H1 (cell line): ENCODE data around the gene TMEM39A. TPM values are rescaled to one million over a fixed set of nuclear protein-coding genes. Genes with fewer than 3 reads are reported as not detected.

ENCODE experiments used
- ASH2L ChIP-seq: fragments of 200-600, 300-600 bp; sonication (generic); IDR thresholded peaks from one replicate; pipeline ENCODE4 v1.7.1; 2017; ENCODE audit warnings: low read length
- ATF2 ChIP-seq: IDR thresholded peaks from 2 replicates; pipeline ENCODE4 v1.6.1; 2012; ENCODE audit warnings: low read length, inconsistent platforms
- CBX5 ChIP-seq: fragments of 300-800, 300-1000 bp; sonication (generic); IDR thresholded peaks from 2 replicates; pipeline ENCODE4 v1.7.1; 2016; ENCODE audit warnings: antibody characterized with exemption, low read length, low read depth
- EGR1 ChIP-seq: IDR thresholded peaks from 2 replicates; pipeline ENCODE4 v1.6.1; 2011; ENCODE audit warnings: low read depth, low read length, borderline replicate concordance
- EP300 ChIP-seq, 2 experiments: IDR thresholded peaks; 1 replicate in 1 of 2; 2 replicates in 1 of 2; pipeline ENCODE4 v1.6.1; 2011 to 2012; ENCODE audit warnings: low read depth in 2 of 2, low read length in 2 of 2, mild to moderate bottlenecking in 2 of 2, borderline replicate concordance in 1 of 2, inconsistent platforms in 1 of 2, moderate library complexity in 1 of 2
- EZH2 ChIP-seq: fragments of 200-600 bp; sonication (generic); IDR thresholded peaks from 2 replicates; pipeline ENCODE4 v1.7.1; 2012; ENCODE audit warnings: low read depth, mild to moderate bottlenecking, moderate library complexity, low read length, inconsistent platforms; ENCODE audit not compliant: severe bottlenecking
- GTF2F1 ChIP-seq: IDR thresholded peaks from 2 replicates; pipeline ENCODE4 v1.6.1; 2012; ENCODE audit warnings: low read depth, low read length, improper control_type of control experiment, borderline replicate concordance
- KDM5A ChIP-seq: fragments of 200-600 bp; IDR thresholded peaks from 2 replicates; pipeline ENCODE4 v1.7.1; 2012; ENCODE audit warnings: mild to moderate bottlenecking, low read length, inconsistent platforms, mixed read lengths
- MAX ChIP-seq: IDR thresholded peaks from 2 replicates; pipeline ENCODE4 v1.6.1; 2012; ENCODE audit warnings: inconsistent platforms
- NANOG ChIP-seq: IDR thresholded peaks from 2 replicates; pipeline ENCODE4 v1.6.1; 2011; ENCODE audit warnings: low read length, low read depth, mild to moderate bottlenecking, inconsistent platforms; ENCODE audit not compliant: insufficient read depth, poor library complexity, severe bottlenecking
- NRF1 ChIP-seq: IDR thresholded peaks from 2 replicates; pipeline ENCODE4 v1.6.1; 2011; ENCODE audit warnings: mild to moderate bottlenecking, low read depth, low read length, improper control_type of control experiment
- SAP30 ChIP-seq: fragments of 300-600 bp; sonication (generic); IDR thresholded peaks from 2 replicates; pipeline ENCODE4 v1.7.1; 2012; ENCODE audit warnings: low read length, moderate library complexity, mild to moderate bottlenecking, inconsistent platforms; ENCODE audit not compliant: insufficient read depth, insufficient replicate concordance
- SIX5 ChIP-seq: IDR thresholded peaks from 2 replicates; pipeline ENCODE4 v1.6.1; 2011; ENCODE audit warnings: mild to moderate bottlenecking, low read depth, low read length
- SP1 ChIP-seq: IDR thresholded peaks from 2 replicates; pipeline ENCODE4 v1.6.1; 2011; ENCODE audit warnings: low read depth, low read length
- SP2 ChIP-seq: IDR thresholded peaks from 2 replicates; pipeline ENCODE4 v1.6.1; 2012; ENCODE audit warnings: mild to moderate bottlenecking, low read length, inconsistent platforms
- TAF7 ChIP-seq: optimal IDR thresholded peaks from 2 replicates; pipeline ENCODE3; 2011; ENCODE audit warnings: low read depth, mild to moderate bottlenecking, inconsistent platforms, low read length, moderate library complexity, borderline replicate concordance
- TBP ChIP-seq: IDR thresholded peaks from 2 replicates; pipeline ENCODE4 v1.6.1; 2011; ENCODE audit warnings: low read depth, low read length, improper control_type of control experiment
- TCF12 ChIP-seq: IDR thresholded peaks from 2 replicates; pipeline ENCODE4 v1.6.1; 2011; ENCODE audit warnings: low read depth, mild to moderate bottlenecking, low read length
- polyA plus RNA-seq, 7 experiments: library from polyadenylated mRNA; depleted of rRNA in 3 of 7; stranded (reverse) in 5 of 7; unstranded in 2 of 7; fragments of >200 nt in 5 of 7; fragments of 200-250 nt in 2 of 7; gene quantifications; 1 replicate in 5 of 7; 2 replicates in 1 of 7; 4 replicates in 1 of 7; pipeline versions ENCODE4 v1.2.1 to v1.2.3, GENCODE V29; 2011 to 2013; ENCODE audit warnings: missing spikeins in 2 of 7, mixed read lengths in 2 of 7
- total RNA-seq: library from RNA; stranded (reverse); fragmentation: NEBNext Ultra II Directional; extraction: Animal tissue kit (Norgen Biotek cat#: 25700); gene quantifications from 2 replicates; pipeline ENCODE4 v1.2.1, GENCODE V29; 2021
- TF ChIP-seq, protein P1 (sequence below): IDR thresholded peaks from 2 replicates; pipeline ENCODE4 v1.6.1; 2011; ENCODE audit warnings: low read depth, mild to moderate bottlenecking, low read length; ENCODE audit not compliant: insufficient read depth
- TF ChIP-seq, protein P2 (sequence below): IDR thresholded peaks from 2 replicates; pipeline ENCODE4 v1.6.1; 2011; ENCODE audit warnings: low read length, improper control_type of control experiment

Gene TMEM39A
- total and polyA plus RNA-seq, 2 of the 8 experiments (the other 6 are each of a cell fraction or from before 2014, with no cell fraction given), result 26.8 to 36.1 TPM

GRCh38 chr3:119498186-119499011 is 35.0 kb upstream of the TMEM39A start, which contains the start of gene TIMMDC1 (continued):
- TF ChIP-seq, protein P1, sequence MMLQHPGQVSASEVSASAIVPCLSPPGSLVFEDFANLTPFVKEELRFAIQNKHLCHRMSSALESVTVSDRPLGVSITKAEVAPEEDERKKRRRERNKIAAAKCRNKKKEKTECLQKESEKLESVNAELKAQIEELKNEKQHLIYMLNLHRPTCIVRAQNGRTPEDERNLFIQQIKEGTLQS, result no peak
- TF ChIP-seq CBX5 (no peak), TCF12 (no peak), TBP (peak; percentile 88), KDM5A (no peak; the same call in 1 of the 2 replicates), EZH2 (no peak), EP300 (IDR thresholded peaks at IDR 0.05; ENCODE audit: borderline replicate concordance in 1 of 2, low read depth in 2 of 2, low read length in 2 of 2) (no peak), TAF7 (peak; percentile 86), ATF2 (no peak), NANOG (no peak), SAP30 (no peak), SP1 (peak; percentile 72), SP2 (peak; percentile 18; the same call in 1 of the 2 replicates), SIX5 (no peak), EGR1 (no peak), MAX (peak; percentile 76), ASH2L (peak; percentile 89), NRF1 (no peak), GTF2F1 (peak; percentile 25; the same call in 1 of the 2 replicates)
- TF ChIP-seq, protein P2, sequence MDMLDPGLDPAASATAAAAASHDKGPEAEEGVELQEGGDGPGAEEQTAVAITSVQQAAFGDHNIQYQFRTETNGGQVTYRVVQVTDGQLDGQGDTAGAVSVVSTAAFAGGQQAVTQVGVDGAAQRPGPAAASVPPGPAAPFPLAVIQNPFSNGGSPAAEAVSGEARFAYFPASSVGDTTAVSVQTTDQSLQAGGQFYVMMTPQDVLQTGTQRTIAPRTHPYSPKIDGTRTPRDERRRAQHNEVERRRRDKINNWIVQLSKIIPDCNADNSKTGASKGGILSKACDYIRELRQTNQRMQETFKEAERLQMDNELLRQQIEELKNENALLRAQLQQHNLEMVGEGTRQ, result no peak
